MG63 (cell line): Measurements from ENCODE around the gene IGSF10. TPM values are rescaled to one million over a fixed set of nuclear protein-coding genes. Genes with fewer than 3 reads are reported as not detected.

Experiments
- total RNA-seq: library from RNA; depleted of rRNA; stranded (reverse); fragments of >200 nt; shearing (Covaris generic); gene quantifications from 2 replicates; pipeline ENCODE4 v1.2.3, GENCODE V29; 2014; ENCODE audit warnings: low replicate concordance; rRNA removed

The IGSF10 gene
- total RNA-seq, 1 experiment from 2014 or later, result 0.10 TPM

Other genes with a start within 250 kb of the IGSF10 start
- gene P2RY14, start 182.5 kb downstream of the IGSF10 start, total RNA-seq, result not detected in 2 replicates
- gene GPR87, start 144.2 kb downstream of the IGSF10 start, total RNA-seq, result 0.23 TPM in 1 of 2 replicates, not detected in the other
- not detected in 2 replicates for gene P2RY13, start 131.5 kb downstream of the IGSF10 start, total RNA-seq
- not detected in 2 replicates for gene P2RY12, start 76.3 kb downstream of the IGSF10 start, total RNA-seq